Naive thymus-derived CD8-positive, alpha-beta T cell (primary cell): ENCODE results near the gene NXN. TPM values are rescaled to one million over a fixed set of nuclear protein-coding genes. Genes with fewer than 3 reads are reported as not detected.
A peak's percentile ranks its signal among the peaks of the same experiment; 100 is the strongest.

Experiments
- ATAC-seq, 2 donors: fragments of 150-1000 bp; cut with Tn5 transposase in 1 of 2; sonication (Bioruptor Pico), chemical (Tn5 transposase) in 1 of 2; 1 replicate in 1 of 2; 2 replicates in 1 of 2; pipeline ENCODE4 v1.10.0; 2021; ENCODE audit warnings: mild to moderate bottlenecking in 2 of 2, moderate library complexity in 2 of 2
- POLR2A ChIA-PET: fragments of 350-600 bp; sonication (Branson Sonifier 250); formaldehyde crosslinking; loops from one replicate; lab custom pipeline; 2021; ENCODE audit warnings: antibody characterized with exemption; lab: Charles Lee
- DNase-seq, 10 donors: peaks; one replicate each; pipeline versions ENCODE4 v3.0.0 to v3.0.0-alpha.2; 2020 to 2022
- H3K27ac Mint-ChIP-seq, 10 donors: one replicate each; pipeline ENCODE4 v1.8.0; 2020 to 2022; ENCODE audit warnings: mild to moderate bottlenecking in 10 of 10, mixed read lengths in 10 of 10, moderate library complexity in 4 of 10, inconsistent platforms in 1 of 10
- H3K27me3 Mint-ChIP-seq, 5 donors: one replicate each; pipeline ENCODE4 v1.8.0; 2021 to 2022; ENCODE audit warnings: mixed read lengths in 5 of 5
- H3K36me3 Mint-ChIP-seq, 3 donors: one replicate each; pipeline ENCODE4 v1.8.0; 2020 to 2022; ENCODE audit warnings: mixed read lengths in 3 of 3, mild to moderate bottlenecking in 2 of 3, inconsistent platforms in 1 of 3
- H3K4me1 Mint-ChIP-seq, 4 donors: one replicate each; pipeline ENCODE4 v1.8.0; 2021 to 2022; ENCODE audit warnings: mixed read lengths in 4 of 4
- H3K4me3 Mint-ChIP-seq, 10 donors: one replicate each; pipeline ENCODE4 v1.8.0; 2020 to 2022; ENCODE audit warnings: mild to moderate bottlenecking in 10 of 10, mixed read lengths in 10 of 10, moderate library complexity in 6 of 10, inconsistent platforms in 1 of 10
- H3K9me3 Mint-ChIP-seq, 9 donors: one replicate each; pipeline ENCODE4 v1.8.0; 2020 to 2022; ENCODE audit warnings: mixed read lengths in 9 of 9, mild to moderate bottlenecking in 3 of 9, inconsistent platforms in 1 of 9, moderate library complexity in 1 of 9
- polyA plus RNA-seq, 3 donors: library from polyadenylated mRNA; unstranded; fragments of 300-500 nt; fragmentation: Illumina TruSeq; gene quantifications; one replicate each; pipeline ENCODE4 v1.2.3, GENCODE V29; 2021
- total RNA-seq, 8 experiments: library from RNA in 2 of 8; stranded (reverse) in 2 of 8; gene quantifications; one replicate each; pipeline ENCODE4 v1.2.3 and lab custom pipeline; 2021 to 2026

NXN gene
- total and polyA plus RNA-seq, 5 experiments from 2014 or later = 0.06 to 0.85 (median 0.49) TPM

DNA sequence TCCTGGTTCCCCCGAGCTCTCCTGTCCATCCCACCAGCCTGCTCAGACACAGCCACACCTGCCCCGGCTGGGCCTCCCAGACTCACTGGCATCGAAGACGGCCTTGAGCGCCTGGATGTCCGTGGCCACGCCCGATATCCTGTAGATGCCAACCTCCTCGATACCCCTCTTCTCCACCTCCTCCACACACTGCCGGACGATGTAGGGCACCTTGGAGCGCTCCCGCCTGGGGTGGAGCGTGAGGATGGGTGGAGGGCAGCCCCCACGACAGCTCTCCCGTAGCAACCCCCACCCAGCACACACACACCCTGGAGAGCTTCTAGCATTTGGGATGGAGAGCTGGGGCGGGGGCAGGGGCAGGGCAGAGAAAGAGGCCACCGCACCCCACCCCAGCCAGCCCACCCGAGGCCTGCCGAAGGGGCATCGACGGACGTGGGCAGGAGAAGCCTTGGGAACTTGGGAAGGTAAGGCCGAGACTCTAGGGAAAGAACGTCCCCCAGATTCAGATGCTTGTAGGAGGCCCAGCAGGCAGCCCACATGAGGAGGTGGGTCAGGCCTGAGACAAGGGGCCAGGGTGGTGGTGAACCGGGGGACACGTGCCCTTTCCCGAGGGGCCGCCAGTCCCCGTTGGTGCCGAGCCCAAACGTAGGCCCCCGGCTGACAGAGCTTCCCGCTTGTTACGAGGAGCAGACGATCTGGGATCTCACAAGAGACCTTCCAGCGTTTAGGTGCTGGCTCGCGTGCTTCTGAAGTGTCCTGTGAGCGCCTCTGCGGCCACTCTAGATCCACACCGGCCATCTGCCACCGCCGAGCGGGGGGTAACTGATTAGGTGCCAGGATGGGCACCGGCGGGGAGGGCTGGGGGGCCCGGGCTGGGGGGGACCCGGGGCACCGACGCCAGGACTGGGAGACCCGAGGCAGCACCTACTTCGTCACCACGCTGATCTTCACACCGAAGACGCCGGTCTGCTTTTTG lies 32.5 kb upstream of the NXN start:
- no peaks in the 10 kb centered on the region for H3K27me3 Mint-ChIP-seq
- no peaks in the 10 kb centered on the region for H3K9me3 Mint-ChIP-seq
- ATAC-seq (no peak), DNase-seq (peak in 1 of 10 donors; percentile 41)
- H3K36me3 Mint-ChIP-seq = peaks cover 0 to 11% (median 1%) of the 10 kb centered on the region in 3 donors
- H3K4me3 Mint-ChIP-seq = no peak overlapping the region
- POLR2A ChIA-PET = no interaction called here
- H3K27ac Mint-ChIP-seq = no peak overlapping the region
- H3K4me1 Mint-ChIP-seq = peaks cover 0 to 2% (median under 1%) of the 10 kb centered on the region in 4 donors

DNA sequence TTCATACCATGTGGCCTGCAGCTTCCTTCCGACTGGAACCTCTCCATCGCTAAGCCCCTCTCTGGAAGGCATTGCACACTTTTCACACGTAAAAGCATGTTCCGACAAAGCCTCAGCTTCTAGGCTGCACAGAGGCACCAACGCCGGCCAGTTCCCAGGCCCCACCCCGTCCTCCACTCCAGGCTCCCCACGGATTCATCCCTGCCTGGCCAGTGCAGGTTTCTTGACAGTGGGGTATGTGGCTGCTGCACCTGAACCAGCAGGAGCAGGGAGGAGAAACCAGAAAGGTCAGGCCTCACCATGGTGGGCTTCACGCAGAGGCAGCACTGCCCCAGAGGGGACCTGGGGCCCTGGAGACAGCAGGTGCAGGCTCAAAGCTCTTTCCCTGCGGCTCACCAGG lies 31.6 kb upstream of the NXN start:
- Mint-ChIP-seq H3K4me3 (no peak overlapping the region), H3K4me1 (peaks cover 0 to 2% (median under 1%) of the 10 kb centered on the region in 4 donors), H3K36me3 (peaks cover 0 to 11% (median 1%) of the 10 kb centered on the region in 3 donors), H3K27me3 (no peaks in the 10 kb centered on the region), H3K27ac (no peak overlapping the region), H3K9me3 (no peaks in the 10 kb centered on the region)
- POLR2A ChIA-PET = no interaction called here
- ATAC-seq (no peak), DNase-seq (no peak)

DNA sequence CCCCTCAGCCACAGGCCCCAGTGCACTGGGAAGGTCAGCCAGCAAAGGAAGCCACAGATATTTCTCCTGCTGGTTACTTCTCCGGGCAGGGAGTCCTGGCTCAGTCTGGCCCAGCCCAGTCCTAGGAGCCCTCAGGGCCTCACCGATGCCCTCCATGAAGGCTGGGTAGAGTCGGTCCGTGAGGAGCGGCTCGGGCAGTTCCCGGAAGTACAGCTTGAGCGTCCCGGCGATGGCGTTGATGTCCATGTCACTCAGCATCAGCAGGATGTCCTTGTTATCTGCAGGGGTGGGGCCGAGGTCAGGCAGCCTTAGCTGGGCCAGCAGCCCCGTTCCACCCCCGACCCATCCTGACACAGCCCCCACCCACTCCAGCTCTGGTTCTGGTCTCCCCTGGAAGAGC lies 31.0 kb upstream of the NXN start:
- H3K36me3 Mint-ChIP-seq = peaks cover 0 to 11% (median 1%) of the 10 kb centered on the region in 3 donors
- no peak overlapping the region for H3K4me3 Mint-ChIP-seq
- no peaks in the 10 kb centered on the region for H3K27me3 Mint-ChIP-seq
- ATAC-seq (no peak), DNase-seq (no peak)
- H3K27ac Mint-ChIP-seq = no peak overlapping the region
- H3K4me1 Mint-ChIP-seq = peaks cover 3 to 6% (median 6%) of the 10 kb centered on the region in 4 donors
- POLR2A ChIA-PET = interaction anchor here (0.6 kb wide), 1 partner anchor 283 kb away, joined by 5 read pairs; no protein-coding TSS in a partner anchor
- H3K9me3 Mint-ChIP-seq = no peaks in the 10 kb centered on the region

GRCh38 chr17:1010086-1010450 lies 30.5 kb upstream of the NXN start:
- DNase-seq = peak in 1 of 10 donors; percentile 44
- Mint-ChIP-seq H3K4me3 (no peak overlapping the region), H3K27me3 (peaks cover 0 to 2% (median 0%) of the 10 kb centered on the region in 5 donors), H3K36me3 (peaks cover 0 to 15% (median 1%) of the 10 kb centered on the region in 3 donors), H3K9me3 (no peaks in the 10 kb centered on the region), H3K4me1 (peaks cover 7 to 11% (median 11%) of the 10 kb centered on the region in 4 donors), H3K27ac (no peak overlapping the region)
- POLR2A ChIA-PET = interaction anchor here (0.6 kb wide), 1 partner anchor 284 kb away, joined by 5 read pairs; no protein-coding TSS in a partner anchor
- ATAC-seq = no peak

GRCh38 chr17:1009229-1010085 lies 29.9 kb upstream of the NXN start:
- peaks cover 0 to 2% (median 0%) of the 10 kb centered on the region in 5 donors for H3K27me3 Mint-ChIP-seq
- H3K27ac Mint-ChIP-seq = no peak overlapping the region
- no peaks in the 10 kb centered on the region for H3K9me3 Mint-ChIP-seq
- H3K36me3 Mint-ChIP-seq = peaks cover 0 to 16% (median 1%) of the 10 kb centered on the region in 3 donors
- POLR2A ChIA-PET = no interaction called here
- DNase-seq = no peak
- ATAC-seq = no peak
- H3K4me1 Mint-ChIP-seq = peaks cover 10 to 15% (median 13%) of the 10 kb centered on the region in 4 donors
- H3K4me3 Mint-ChIP-seq = peak overlapping the region in 1 of 10 donors; percentile 54

DNA sequence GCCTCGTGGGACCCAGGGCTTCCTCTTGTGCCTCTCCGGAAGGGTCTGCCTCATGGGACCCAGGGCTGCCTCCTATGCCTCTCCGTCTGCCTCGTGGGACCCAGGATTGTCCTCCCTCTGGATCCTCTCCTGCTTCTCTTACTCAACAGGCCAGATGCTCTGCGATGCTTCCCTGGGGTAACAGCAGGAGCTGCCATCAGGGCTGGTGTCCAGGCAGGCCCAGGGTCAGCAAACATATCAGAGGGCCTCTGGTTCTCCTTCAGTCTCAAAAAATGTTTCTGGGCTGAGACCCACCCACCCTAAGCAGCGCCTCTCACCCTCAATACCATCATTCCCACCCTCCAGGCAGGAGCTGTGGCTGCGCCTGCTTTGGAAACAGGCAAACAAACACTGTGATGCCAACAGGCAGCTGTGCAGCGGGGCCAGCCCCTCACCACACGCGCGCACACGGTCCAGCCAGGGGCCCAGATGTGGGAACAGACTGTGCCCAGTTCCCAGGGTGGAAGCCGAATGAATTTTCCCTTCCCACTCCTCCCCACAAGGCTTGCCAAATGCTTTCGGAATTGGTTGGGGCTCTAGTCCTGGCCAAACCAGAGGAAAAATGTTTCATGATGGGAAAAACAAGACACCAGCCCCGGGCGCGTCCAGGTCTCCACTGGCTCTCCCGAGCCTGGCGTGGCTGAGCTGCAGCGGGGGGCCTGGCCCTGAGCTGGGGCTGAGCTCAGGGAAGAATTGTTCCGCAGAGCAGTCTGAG lies 28.6 kb upstream of the NXN start:
- POLR2A ChIA-PET = no interaction called here
- H3K9me3 Mint-ChIP-seq = no peaks in the 10 kb centered on the region
- H3K27ac Mint-ChIP-seq = peak overlapping the region in 1 of 10 donors; percentile 72
- H3K27me3 Mint-ChIP-seq = peaks cover 0 to 2% (median 0%) of the 10 kb centered on the region in 5 donors
- peaks cover 10 to 15% (median 13%) of the 10 kb centered on the region in 4 donors for H3K4me1 Mint-ChIP-seq
- H3K36me3 Mint-ChIP-seq = peaks cover 0 to 18% (median 1%) of the 10 kb centered on the region in 3 donors
- ATAC-seq (no peak), DNase-seq (peak in 1 of 10 donors; percentile 55)
- H3K4me3 Mint-ChIP-seq = no peak overlapping the region

GRCh38 chr17:1007310-1008007 lies 27.9 kb upstream of the NXN start:
- no peaks in the 10 kb centered on the region for H3K9me3 Mint-ChIP-seq
- peak overlapping the region in 1 of 10 donors; percentile 38 for H3K27ac Mint-ChIP-seq
- DNase-seq = peak in 1 of 10 donors; percentile 49
- H3K4me3 Mint-ChIP-seq = no peak overlapping the region
- H3K4me1 Mint-ChIP-seq = peaks cover 10 to 15% (median 13%) of the 10 kb centered on the region in 4 donors
- peaks cover 0 to 2% (median 0%) of the 10 kb centered on the region in 5 donors for H3K27me3 Mint-ChIP-seq
- POLR2A ChIA-PET = no interaction called here
- ATAC-seq = no peak
- H3K36me3 Mint-ChIP-seq = peaks cover 0 to 26% (median 1%) of the 10 kb centered on the region in 3 donors

DNA sequence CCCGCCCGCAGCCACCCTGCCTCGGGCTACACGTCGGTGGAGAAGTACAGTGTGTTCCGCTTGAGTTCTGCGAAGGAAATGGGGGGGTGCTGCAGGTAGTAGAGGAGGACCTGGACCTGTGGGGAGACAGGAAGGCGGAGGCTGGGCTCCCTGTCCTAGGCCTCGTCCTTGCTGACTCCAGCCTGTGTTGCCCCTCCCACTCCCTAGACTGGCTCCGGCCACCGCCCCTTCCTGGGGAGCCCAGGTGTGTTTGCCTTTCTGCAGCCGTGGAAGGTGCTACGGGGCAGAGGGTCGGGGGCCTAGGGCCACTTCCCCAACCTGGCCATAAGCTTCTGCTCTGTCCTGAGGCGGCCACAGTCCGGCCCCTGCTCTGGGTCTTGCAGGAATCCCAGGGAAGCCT lies 26.5 kb upstream of the NXN start:
- POLR2A ChIA-PET = interaction anchor here (1.1 kb wide), 1 partner anchor 10 kb away, joined by 6 read pairs; the partner anchor contains the start of gene TIMM22
- DNase-seq (peak in 1 of 10 donors; percentile 21), ATAC-seq (peak; percentile 57 to 77)
- Mint-ChIP-seq H3K4me1 (peaks cover 10 to 15% (median 13%) of the 10 kb centered on the region in 4 donors), H3K27me3 (peaks cover 0 to 2% (median 0%) of the 10 kb centered on the region in 5 donors), H3K4me3 (peak overlapping the region in 6 of 10 donors; percentile 63 to 85 (median 72)), H3K36me3 (peaks cover 0 to 33% (median 0%) of the 10 kb centered on the region in 3 donors), H3K27ac (peak overlapping the region in 7 of 10 donors; percentile 69 to 98 (median 85)), H3K9me3 (no peaks in the 10 kb centered on the region)

DNA sequence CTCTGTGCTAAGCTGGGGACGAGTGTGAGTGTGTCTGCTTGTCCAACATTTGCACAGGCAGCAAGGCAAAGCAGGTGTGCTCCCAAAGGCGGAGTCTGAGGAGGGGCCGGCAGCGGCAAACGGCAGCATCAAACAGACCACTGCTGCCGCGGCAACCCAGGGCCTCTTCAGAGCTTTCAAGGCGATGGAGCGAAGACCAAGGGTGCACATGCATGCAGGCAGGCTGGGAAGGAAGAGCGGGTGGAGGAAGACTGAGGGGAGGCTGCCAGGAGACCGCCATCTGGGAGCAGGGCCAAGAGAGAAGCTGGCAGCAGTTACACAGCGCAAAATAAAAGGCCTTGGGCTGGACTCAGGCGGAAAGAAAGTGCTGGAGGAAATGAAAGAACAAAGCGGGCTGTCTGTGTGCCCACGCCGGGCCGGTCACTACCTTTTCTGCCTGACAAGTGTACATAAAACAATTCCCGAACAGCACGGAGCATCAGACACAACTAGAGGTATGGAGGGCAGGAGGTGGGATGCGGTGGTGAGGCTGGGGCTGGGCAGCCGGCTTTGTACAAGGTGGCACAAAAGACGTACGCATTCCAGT lies 25.9 kb upstream of the NXN start:
- peak; percentile 56 to 57 for ATAC-seq
- peaks cover 0 to 37% (median 0%) of the 10 kb centered on the region in 3 donors for H3K36me3 Mint-ChIP-seq
- no peaks in the 10 kb centered on the region for H3K9me3 Mint-ChIP-seq
- peak overlapping the region in 9 of 10 donors; percentile 34 to 85 (median 71) for H3K4me3 Mint-ChIP-seq
- DNase-seq = peak in 2 of 10 donors; percentile 8 to 35
- POLR2A ChIA-PET = interaction anchor here (1.1 kb wide), 1 partner anchor 9 kb away, joined by 6 read pairs; the partner anchor contains the start of gene TIMM22
- H3K4me1 Mint-ChIP-seq = peaks cover 10 to 15% (median 13%) of the 10 kb centered on the region in 4 donors
- peaks cover 0 to 2% (median 0%) of the 10 kb centered on the region in 5 donors for H3K27me3 Mint-ChIP-seq
- H3K27ac Mint-ChIP-seq = peak overlapping the region; percentile 36 to 98 (median 86)

- POLR2A ChIA-PET = interaction anchor here (0.6 kb wide), 1 partner anchor 12 kb away, joined by 5 read pairs; no protein-coding TSS in a partner anchor
- Mint-ChIP-seq H3K9me3 (no peaks in the 10 kb centered on the region), H3K36me3 (peaks cover 0 to 41% (median 0%) of the 10 kb centered on the region in 3 donors), H3K27me3 (peaks cover 0 to 2% (median 0%) of the 10 kb centered on the region in 5 donors), H3K4me1 (peaks cover 10 to 15% (median 13%) of the 10 kb centered on the region in 4 donors), H3K27ac (peak overlapping the region; percentile 36 to 98 (median 84)), H3K4me3 (peak overlapping the region in 6 of 10 donors; percentile 71 to 85 (median 72))
- ATAC-seq (no peak), DNase-seq (no peak)
These were observed 25.3 kb upstream of the NXN start for GRCh38 chr17:1004769-1005295.
